Loucy (cell line): ENCODE data around the gene SLF2.

ENCODE experiments used
- CTCF ChIP-seq: fragments of 200-600 bp; sonication (generic); conservative IDR thresholded peaks from 2 replicates; pipeline ENCODE4 v1.5.1; 2014; ENCODE audit warnings: mild to moderate bottlenecking, antibody characterized with exemption, low read length
- EZH2phosphoT487 ChIP-seq: fragments of 200-600 bp; IDR thresholded peaks from 2 replicates; pipeline ENCODE4 v1.6.1; 2018; ENCODE audit warnings: antibody characterized with exemption, mild to moderate bottlenecking, moderate library complexity, borderline replicate concordance

GRCh38 chr10:100917071-100917470 lies 4.3 kb downstream of the SLF2 start:
- no peak for TF ChIP-seq CTCF
- TF ChIP-seq EZH2phosphoT487, result no peak
